MM.1S (cell line): ENCODE results near the gene PRKCE.

Source experiments
- CTCF ChIP-seq: fragments of 300-600 bp; sonication (generic); IDR thresholded peaks from 2 replicates; pipeline ENCODE4 v1.5.1; 2016; ENCODE audit warnings: antibody characterized with exemption, low read length, mixed read lengths
- EZH2 ChIP-seq: fragments of 300-600 bp; sonication (generic); optimal IDR thresholded peaks from 2 replicates; pipeline ENCODE3; 2017; ENCODE audit warnings: low read depth, mild to moderate bottlenecking, antibody characterized with exemption, low read length, mixed read lengths
- EZH2phosphoT487 ChIP-seq: fragments of 300-600 bp; sonication (generic); IDR thresholded peaks from 2 replicates; pipeline ENCODE4 v1.6.1; 2018; ENCODE audit warnings: antibody characterized with exemption, low read length

DNA sequence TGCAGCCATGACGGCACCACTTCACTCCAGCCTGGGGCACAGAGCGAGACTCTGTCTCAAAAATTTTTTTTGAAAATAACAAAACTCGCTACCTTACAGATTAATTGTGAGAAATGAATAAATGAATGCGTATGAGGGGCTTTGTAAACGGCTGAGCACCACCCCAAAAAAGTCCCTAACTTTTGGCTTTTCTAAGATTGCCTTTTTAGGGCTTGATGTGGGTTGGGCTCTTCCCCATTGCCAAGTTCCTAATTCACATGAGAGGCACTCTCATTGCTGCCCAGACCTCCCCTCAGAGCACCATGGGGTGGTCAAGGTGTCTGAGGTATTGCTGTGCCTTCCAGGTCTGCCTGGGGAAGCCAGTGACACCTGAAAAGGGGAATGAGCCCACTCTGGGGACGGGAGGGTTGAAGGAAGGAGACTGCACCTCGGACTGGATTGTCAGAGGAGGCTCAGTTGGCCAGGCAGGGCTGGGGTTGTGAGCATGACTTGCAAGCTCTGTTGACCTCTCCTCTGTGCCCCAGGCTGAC, 186.4 kb downstream of the PRKCE start:
- no peak for TF ChIP-seq CTCF
- TF ChIP-seq EZH2phosphoT487, result no peak
- no peak for TF ChIP-seq EZH2
